Activated naive CD8-positive, alpha-beta T cell treated with anti-CD3 and anti-CD28 coated beads, Interleukin-2, amount 50 U/mL, for 24 hours (primary cell): ENCODE results near the gene PARD6G.

Experiments used
- ATAC-seq: fragments of 150-1000 bp; cut with Tn5 transposase; one replicate; pipeline ENCODE4 v1.10.0; 2021
- DNase-seq: peaks from one replicate; pipeline ENCODE4 v3.0.0; 2021
- H3K27ac Mint-ChIP-seq: one replicate; pipeline ENCODE4 v1.8.0; 2021; ENCODE audit warnings: mild to moderate bottlenecking, mixed read lengths
- H3K27me3 Mint-ChIP-seq: one replicate; pipeline ENCODE4 v1.8.0; 2021; ENCODE audit warnings: mixed read lengths
- H3K36me3 Mint-ChIP-seq: one replicate; pipeline ENCODE4 v1.8.0; 2021; ENCODE audit warnings: low read depth, mixed read lengths
- H3K4me1 Mint-ChIP-seq: one replicate; pipeline ENCODE4 v1.8.0; 2021; ENCODE audit warnings: mixed read lengths
- H3K4me3 Mint-ChIP-seq: one replicate; pipeline ENCODE4 v1.8.0; 2021; ENCODE audit warnings: mild to moderate bottlenecking, moderate library complexity, mixed read lengths
- H3K9me3 Mint-ChIP-seq: one replicate; pipeline ENCODE4 v1.8.0; 2021; ENCODE audit warnings: mixed read lengths

PARD6G gene

DNA sequence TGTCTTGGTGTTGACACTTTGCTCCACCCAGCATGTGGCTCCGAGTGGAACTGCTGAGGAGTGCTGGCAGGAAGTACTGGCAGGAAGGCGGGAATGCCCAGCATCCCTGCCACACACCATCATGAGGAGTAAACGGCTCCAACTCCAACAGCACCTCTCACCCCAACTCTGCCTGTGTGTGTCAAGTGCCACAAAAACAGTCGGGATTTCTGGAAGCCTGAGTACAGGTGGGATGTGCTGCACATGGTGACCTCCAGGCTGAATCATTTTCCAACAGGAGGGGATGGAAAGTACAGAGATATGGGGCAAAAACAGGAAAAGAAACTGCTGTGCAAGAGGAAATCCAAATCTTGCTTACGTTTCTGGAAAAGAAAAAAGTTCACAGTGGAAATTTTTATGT, 53.6 kb downstream of the PARD6G start:
- Mint-ChIP-seq H3K27ac (no peak overlapping the region), H3K4me1 (peaks cover 19% of the 10 kb centered on the region), H3K36me3 (no peaks in the 10 kb centered on the region), H3K4me3 (no peak overlapping the region), H3K27me3 (peaks cover 37% of the 10 kb centered on the region), H3K9me3 (no peaks in the 10 kb centered on the region)
- no peak for DNase-seq
- no peak for ATAC-seq

DNA sequence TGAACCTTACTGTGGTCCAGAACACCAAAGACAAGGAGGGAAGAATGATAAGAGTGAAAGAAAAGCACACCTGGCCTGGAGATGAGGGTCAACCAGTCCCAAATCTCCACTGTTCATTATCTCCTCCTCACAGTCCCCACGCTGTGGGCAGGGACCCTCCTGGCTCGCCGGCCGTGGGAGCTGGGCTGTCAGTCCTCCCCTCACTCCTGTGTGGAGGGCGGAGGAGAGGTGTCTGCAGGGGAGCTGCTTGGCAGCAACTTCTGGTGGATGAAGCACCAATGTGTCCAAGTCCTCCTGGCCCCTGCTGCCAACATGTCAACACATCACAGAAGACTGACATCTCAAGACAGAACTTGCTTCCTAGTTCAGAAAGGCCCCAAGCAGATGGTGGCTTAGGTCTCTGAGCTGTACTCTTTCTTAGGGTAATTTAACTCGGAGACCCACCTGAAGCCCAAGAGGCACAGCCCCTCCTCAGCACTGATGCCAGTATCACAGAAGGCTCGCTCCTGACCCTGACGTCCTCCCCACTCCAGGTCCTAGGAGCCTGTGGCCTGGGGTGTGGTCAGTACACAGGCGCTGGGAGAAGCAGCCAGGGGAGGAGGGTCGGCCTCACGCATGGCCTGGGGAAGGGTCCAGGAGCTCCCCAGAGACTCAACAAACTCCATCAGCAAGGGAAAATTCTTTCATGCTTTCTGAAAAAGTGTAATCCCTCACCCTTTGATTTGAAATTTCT, 54.5 kb downstream of the PARD6G start:
- Mint-ChIP-seq H3K27me3 (peaks cover 34% of the 10 kb centered on the region), H3K4me1 (peaks cover 19% of the 10 kb centered on the region), H3K36me3 (no peaks in the 10 kb centered on the region), H3K27ac (no peak overlapping the region), H3K4me3 (no peak overlapping the region), H3K9me3 (no peaks in the 10 kb centered on the region)
- ATAC-seq (no peak), DNase-seq (no peak)

GRCh38 chr18:80191907-80192652, 55.2 kb downstream of the PARD6G start:
- peaks cover 19% of the 10 kb centered on the region for H3K4me1 Mint-ChIP-seq
- DNase-seq = no peak
- H3K4me3 Mint-ChIP-seq = no peak overlapping the region
- no peak overlapping the region for H3K27ac Mint-ChIP-seq
- H3K27me3 Mint-ChIP-seq = peaks cover 31% of the 10 kb centered on the region
- ATAC-seq = no peak
- no peaks in the 10 kb centered on the region for H3K9me3 Mint-ChIP-seq
- H3K36me3 Mint-ChIP-seq = no peaks in the 10 kb centered on the region

- peaks cover 19% of the 10 kb centered on the region for H3K4me1 Mint-ChIP-seq
- H3K36me3 Mint-ChIP-seq = no peaks in the 10 kb centered on the region
- DNase-seq (no peak), ATAC-seq (no peak)
- no peak overlapping the region for H3K4me3 Mint-ChIP-seq
- H3K9me3 Mint-ChIP-seq = peaks cover under 1% of the 10 kb centered on the region
- H3K27ac Mint-ChIP-seq = no peak overlapping the region
- peaks cover 25% of the 10 kb centered on the region for H3K27me3 Mint-ChIP-seq
These were observed 56.0 kb downstream of the PARD6G start for GRCh38 chr18:80191264-80191663.

DNA sequence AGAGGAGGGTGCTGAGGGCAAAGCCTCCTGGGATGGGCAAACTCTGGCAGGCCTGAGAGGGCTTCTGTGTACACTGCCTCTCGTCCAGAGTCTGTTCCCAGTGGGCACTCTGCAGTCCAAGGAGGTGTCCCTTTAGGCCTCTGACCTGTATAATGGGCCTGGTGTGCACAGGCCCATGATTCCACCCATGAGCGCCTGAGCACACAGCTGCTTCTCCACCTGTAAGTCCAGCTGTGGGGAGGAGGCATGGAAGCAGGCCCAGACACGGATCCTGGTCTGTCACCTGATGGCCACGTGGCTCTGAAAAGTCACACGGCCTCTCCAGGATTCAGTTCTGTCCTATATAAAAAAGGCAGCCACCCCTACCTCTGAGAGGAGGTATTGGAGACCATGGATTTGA, 57.0 kb downstream of the PARD6G start:
- no peak for ATAC-seq
- Mint-ChIP-seq H3K4me3 (no peak overlapping the region), H3K36me3 (no peaks in the 10 kb centered on the region), H3K9me3 (peaks cover 5% of the 10 kb centered on the region), H3K27ac (no peak overlapping the region), H3K27me3 (peaks cover 27% of the 10 kb centered on the region), H3K4me1 (peaks cover 19% of the 10 kb centered on the region)
- no peak for DNase-seq

DNA sequence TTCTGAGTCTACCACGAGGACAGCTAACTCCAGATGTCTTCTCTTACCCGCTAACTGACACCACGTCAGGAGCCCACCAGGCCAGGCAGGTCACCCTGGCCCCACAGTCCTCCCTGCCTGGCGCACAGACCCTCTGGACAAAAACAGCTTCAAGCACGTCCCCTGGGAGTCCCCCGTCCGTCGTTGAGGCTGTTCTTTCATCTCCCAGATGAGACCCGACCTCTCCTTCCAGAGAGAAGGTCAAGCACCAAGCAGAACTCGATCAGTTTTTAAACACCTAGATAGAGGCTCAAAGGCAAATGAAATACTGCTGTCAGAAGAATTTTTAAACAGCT, 57.8 kb downstream of the PARD6G start:
- ATAC-seq (no peak), DNase-seq (no peak)
- Mint-ChIP-seq H3K4me3 (no peak overlapping the region), H3K4me1 (peaks cover 12% of the 10 kb centered on the region), H3K27me3 (peaks cover 20% of the 10 kb centered on the region), H3K36me3 (no peaks in the 10 kb centered on the region), H3K9me3 (peaks cover 5% of the 10 kb centered on the region), H3K27ac (no peak overlapping the region)

DNA sequence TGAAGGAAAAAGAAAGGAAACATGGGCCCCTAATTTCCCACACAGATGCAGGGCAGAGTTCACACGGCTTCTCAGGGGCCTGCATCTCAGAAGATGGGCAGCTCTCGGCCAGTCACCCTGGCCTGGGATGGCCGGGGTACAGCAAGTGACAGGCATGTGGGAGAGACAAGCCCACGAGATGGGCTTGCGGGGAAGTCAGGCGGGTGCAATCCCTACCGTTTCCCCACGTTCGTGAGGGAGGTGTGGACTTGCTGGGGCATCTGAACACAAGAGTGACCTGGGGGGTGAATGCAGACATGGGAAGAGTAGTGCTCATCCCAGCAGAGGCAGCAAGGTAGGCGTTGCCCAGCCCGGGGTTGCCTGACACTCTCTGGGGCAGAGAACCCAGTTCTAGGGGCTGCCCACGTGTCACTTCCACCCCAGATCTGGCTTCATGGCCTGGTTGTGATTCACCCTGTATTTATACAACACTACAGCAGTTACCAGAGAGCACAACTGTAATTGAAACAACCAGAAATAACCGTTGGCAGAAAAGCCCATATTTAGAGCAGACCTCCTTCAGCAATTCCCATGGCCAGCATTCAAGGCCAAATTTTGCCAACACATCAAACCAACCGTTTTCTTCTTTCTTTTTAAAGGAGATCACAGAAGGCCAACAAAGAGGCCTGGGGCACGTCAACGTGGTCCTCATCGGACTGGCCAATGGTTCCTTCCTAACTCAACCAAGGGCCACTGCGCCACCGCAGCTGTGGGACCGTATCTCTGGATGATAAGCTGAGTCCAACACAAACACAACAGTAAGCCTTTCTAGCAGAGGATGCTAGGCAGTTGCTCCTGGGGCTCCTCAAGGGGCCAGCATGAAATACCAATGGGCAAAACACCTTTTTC, 58.4 kb downstream of the PARD6G start:
- H3K27ac Mint-ChIP-seq = no peak overlapping the region
- H3K4me3 Mint-ChIP-seq = no peak overlapping the region
- H3K27me3 Mint-ChIP-seq = peaks cover 18% of the 10 kb centered on the region
- peaks cover 6% of the 10 kb centered on the region for H3K4me1 Mint-ChIP-seq
- ATAC-seq (no peak), DNase-seq (no peak)
- H3K9me3 Mint-ChIP-seq = peaks cover 5% of the 10 kb centered on the region
- no peaks in the 10 kb centered on the region for H3K36me3 Mint-ChIP-seq

GRCh38 chr18:80187956-80188642, 59.2 kb downstream of the PARD6G start:
- no peak for ATAC-seq
- no peak for DNase-seq
- Mint-ChIP-seq H3K27ac (no peak overlapping the region), H3K4me3 (no peak overlapping the region), H3K4me1 (peaks cover 3% of the 10 kb centered on the region), H3K9me3 (peaks cover 5% of the 10 kb centered on the region), H3K36me3 (no peaks in the 10 kb centered on the region), H3K27me3 (peaks cover 12% of the 10 kb centered on the region)

GRCh38 chr18:80185545-80185944, 61.8 kb downstream of the PARD6G start:
- ATAC-seq (no peak), DNase-seq (no peak)
- Mint-ChIP-seq H3K36me3 (no peaks in the 10 kb centered on the region), H3K27me3 (peaks cover 5% of the 10 kb centered on the region), H3K27ac (no peak overlapping the region), H3K4me1 (no peaks in the 10 kb centered on the region), H3K4me3 (no peak overlapping the region), H3K9me3 (peaks cover 5% of the 10 kb centered on the region)

DNA sequence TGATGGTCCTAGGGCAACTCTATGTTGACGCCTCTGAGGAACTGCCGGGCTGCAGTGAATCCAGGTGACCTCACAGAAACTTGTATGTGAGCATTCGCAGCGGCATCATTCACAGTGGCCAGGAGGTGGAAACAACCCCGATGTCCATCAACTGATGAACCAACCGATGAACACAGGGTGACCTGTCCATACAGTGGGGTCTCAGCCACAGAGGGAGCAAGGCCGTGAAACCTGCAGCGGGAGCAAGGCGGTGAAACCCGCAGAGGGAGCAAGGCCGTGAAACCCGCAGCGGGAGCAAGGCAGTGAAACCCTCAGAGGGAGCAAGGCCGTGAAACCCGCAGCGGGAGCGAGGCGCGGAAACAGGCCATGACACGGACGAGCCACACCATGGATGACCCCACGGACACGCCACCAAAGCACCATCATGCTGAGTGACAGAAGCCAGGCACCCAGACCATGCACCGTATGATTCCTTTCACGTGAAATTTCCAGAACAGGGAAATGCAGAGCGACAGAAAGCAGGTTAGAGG, 63.0 kb downstream of the PARD6G start:
- ATAC-seq (no peak), DNase-seq (no peak)
- no peak overlapping the region for H3K4me3 Mint-ChIP-seq
- no peak overlapping the region for H3K27ac Mint-ChIP-seq
- peaks cover 5% of the 10 kb centered on the region for H3K9me3 Mint-ChIP-seq
- H3K27me3 Mint-ChIP-seq = peaks cover 5% of the 10 kb centered on the region
- no peaks in the 10 kb centered on the region for H3K4me1 Mint-ChIP-seq
- H3K36me3 Mint-ChIP-seq = no peaks in the 10 kb centered on the region

GRCh38 chr18:80183273-80184050, 63.9 kb downstream of the PARD6G start:
- H3K27ac Mint-ChIP-seq = no peak overlapping the region
- H3K36me3 Mint-ChIP-seq = no peaks in the 10 kb centered on the region
- peaks cover 5% of the 10 kb centered on the region for H3K27me3 Mint-ChIP-seq
- peaks cover 5% of the 10 kb centered on the region for H3K9me3 Mint-ChIP-seq
- H3K4me3 Mint-ChIP-seq = no peak overlapping the region
- DNase-seq = no peak
- no peak for ATAC-seq
- H3K4me1 Mint-ChIP-seq = no peaks in the 10 kb centered on the region

GRCh38 chr18:80182855-80183254, 64.5 kb downstream of the PARD6G start:
- ATAC-seq (no peak), DNase-seq (no peak)
- Mint-ChIP-seq H3K36me3 (no peaks in the 10 kb centered on the region), H3K27ac (no peak overlapping the region), H3K9me3 (peaks cover 5% of the 10 kb centered on the region), H3K27me3 (peaks cover 5% of the 10 kb centered on the region), H3K4me3 (no peak overlapping the region), H3K4me1 (no peaks in the 10 kb centered on the region)

DNA sequence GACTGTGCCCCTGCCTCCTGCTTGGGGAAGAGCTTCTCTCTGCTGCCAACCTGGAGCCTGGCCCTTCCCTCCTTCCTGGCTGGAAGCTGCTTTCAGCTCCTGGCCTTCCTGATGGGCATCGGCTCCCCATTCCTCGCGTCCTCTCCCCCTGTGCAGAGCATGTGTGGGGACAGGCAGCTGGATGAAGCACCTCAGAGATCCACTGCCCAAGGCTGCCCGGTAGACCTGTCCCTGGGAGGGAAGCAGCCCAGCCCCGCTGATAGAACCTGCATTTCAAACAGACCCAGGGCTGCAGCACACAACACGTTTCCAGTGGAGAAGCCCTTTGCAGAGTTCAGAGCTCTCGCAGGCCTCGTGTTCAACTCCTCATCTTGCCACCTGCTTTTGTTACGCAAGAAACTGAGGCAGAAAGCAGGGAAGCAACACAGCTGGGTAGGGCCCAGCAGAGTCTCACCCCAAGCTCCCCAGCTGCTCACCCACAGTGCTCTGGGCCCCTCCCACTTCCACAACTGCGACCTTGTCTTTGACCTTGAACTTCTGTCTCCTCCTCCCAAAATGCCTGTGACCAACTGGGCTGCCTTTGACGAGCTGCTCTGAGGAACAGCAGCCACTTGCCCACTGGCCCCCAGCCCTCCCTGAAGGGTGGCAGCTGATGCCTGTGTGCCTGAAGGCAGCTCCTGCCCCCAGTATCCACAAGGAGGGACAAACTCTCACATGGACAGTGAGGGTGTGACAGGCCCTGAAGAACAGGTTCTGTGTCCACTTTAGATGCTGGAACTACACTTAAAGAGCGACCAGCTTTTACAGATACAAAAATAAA, 65.5 kb downstream of the PARD6G start:
- Mint-ChIP-seq H3K9me3 (peaks cover 5% of the 10 kb centered on the region), H3K4me1 (no peaks in the 10 kb centered on the region), H3K36me3 (no peaks in the 10 kb centered on the region), H3K4me3 (no peak overlapping the region), H3K27me3 (peaks cover 5% of the 10 kb centered on the region), H3K27ac (no peak overlapping the region)
- no peak for DNase-seq
- ATAC-seq = no peak
